ENCODE measurements around the gene VSIG10L. TPM values are rescaled to one million over a fixed set of nuclear protein-coding genes. Genes with fewer than 3 reads are reported as not detected.

Gene VSIG10L
- total RNA-seq, 1 donor from 2014 or later: 0.77 TPM

GRCh38 chr19:51342631-51343569 is 961 bp upstream of the VSIG10L start:
- intact Hi-C loops (cut with micrococcal nuclease): no loop called here
- no peak for ATAC-seq
- DNase-seq: no peak

- DNase-seq (no peak), ATAC-seq (no peak)
- intact Hi-C loops (cut with micrococcal nuclease): no loop called here
Observed at GRCh38 chr19:51341066-51341465, 873 bp downstream of the VSIG10L start.

- DNase-seq: peak; percentile 98
- intact Hi-C loops (cut with micrococcal nuclease): loop anchor here (10.0 kb wide), 1 partner anchor 95 kb away; no protein-coding TSS in a partner anchor
- peak; percentile 96 for ATAC-seq
Observed at GRCh38 chr19:51339687-51340656, 2.0 kb downstream of the VSIG10L start.

DNA sequence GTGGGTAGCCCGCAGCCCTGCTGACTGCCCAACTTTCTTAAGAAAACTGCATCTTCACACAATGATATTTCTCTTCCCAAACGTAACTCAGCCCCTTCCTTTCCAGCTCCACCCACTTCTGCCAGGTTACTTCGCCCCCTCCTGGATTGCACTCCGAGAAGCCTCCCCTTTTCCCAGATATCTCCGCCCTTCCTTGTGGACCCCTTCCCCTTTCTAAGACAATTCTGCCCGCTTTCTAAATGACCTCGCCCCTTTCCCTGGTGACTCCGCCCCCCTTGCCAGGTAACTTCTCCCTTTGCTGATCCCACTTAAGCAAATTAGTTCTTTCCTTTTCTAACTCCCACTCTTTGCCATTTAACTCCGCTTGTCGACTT is 2.6 kb downstream of the VSIG10L start:
- no peak for ATAC-seq
- intact Hi-C loops (cut with micrococcal nuclease): loop anchor here (10.0 kb wide), 1 partner anchor 96 kb away; no protein-coding TSS in a partner anchor

GRCh38 chr19:51338563-51339312 is 3.2 kb downstream of the VSIG10L start:
- DNase-seq (peak; percentile 89), ATAC-seq (peak; percentile 78)
- intact Hi-C loops (cut with micrococcal nuclease): loop anchor here (10.0 kb wide), 1 partner anchor 96 kb away; no protein-coding TSS in a partner anchor

More for the DNA sequence above, 2.6 kb downstream of the VSIG10L start:
- no peak for DNase-seq

DNA sequence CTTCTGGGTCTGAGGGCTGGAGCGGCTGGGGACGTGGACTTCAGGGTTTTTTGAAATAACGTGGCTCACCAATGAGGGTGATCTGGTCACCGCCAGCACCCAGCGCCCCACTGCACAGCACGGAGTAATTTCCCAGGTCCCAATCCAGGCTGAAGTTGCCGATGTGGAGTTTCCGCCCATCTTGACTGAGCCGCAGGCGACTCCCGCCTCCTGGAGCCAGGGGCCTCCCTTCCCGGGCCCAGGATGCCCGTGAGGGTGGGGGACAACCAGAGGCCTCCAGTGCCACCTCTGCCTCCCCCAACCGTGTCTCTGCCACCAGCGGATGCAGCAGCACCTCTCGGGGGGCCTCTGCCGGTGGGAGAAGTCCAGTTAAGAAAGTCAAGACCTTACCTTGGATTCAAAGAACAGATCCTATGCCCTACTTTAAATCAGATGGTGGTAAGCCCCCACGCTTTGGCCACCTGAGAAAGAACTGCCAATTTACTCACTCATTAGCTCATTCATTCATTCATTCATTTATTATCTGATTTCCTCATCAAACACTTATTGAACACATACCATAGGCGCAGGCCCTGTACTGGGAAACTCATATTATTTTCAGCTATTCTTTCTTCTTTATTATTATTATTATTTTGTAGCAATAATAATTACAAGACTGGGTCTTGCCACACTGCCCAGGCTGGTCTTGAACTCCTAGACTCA is 3.9 kb downstream of the VSIG10L start:
- DNase-seq (no peak), ATAC-seq (no peak)
- intact Hi-C loops (cut with micrococcal nuclease): loop anchor here (10.0 kb wide), 1 partner anchor 97 kb away; no protein-coding TSS in a partner anchor

DNA sequence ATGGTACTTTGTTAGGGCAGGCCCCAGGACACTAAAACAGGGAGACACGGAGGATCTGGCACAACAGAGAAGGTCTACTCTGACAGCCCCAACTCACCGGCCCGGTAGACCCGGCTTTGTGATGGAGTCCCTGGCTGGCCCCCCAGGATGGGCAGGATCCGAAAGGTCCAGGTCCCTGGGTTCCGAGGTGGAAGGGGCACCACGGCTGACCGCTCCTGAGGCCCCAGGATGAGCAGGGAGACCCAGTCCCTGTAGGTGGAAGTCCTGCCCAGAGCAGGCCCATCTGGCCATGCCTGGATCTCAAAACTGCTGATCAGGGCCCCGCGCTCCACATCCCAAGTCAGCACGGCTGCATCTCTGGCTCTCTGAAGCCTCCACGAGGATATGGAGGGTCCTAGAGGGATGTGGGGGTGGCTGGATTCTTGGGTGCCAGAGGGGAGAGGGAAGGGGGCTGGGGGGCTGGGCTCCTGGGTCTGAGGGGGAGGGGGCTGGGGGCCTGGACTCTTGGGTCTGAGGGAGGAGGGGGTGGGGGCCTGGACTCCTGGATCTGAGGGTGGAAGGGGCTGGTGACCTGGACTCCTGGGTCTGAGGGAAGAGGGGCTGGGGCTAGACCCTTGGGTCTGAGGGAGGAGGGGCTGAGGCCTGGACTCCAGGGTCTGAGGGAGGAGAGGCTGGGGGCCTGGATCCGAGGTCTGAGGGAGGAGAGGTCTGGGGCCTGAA is 4.6 kb downstream of the VSIG10L start:
- intact Hi-C loops (cut with micrococcal nuclease): loop anchor here (10.0 kb wide), 1 partner anchor 98 kb away; no protein-coding TSS in a partner anchor
- no peak for DNase-seq
- no peak for ATAC-seq

GRCh38 chr19:51333836-51334460 is 8.0 kb downstream of the VSIG10L start:
- DNase-seq (no peak), ATAC-seq (no peak)

GRCh38 chr19:51331716-51332115 is 10.2 kb downstream of the VSIG10L start:
- intact Hi-C loops (cut with micrococcal nuclease): loop anchor here (10.0 kb wide), 1 partner anchor 103 kb away; no protein-coding TSS in a partner anchor
- no peak for ATAC-seq
- DNase-seq: no peak

More at GRCh38 chr19:51333836-51334460, 8.0 kb downstream of the VSIG10L start:
- intact Hi-C loops (cut with micrococcal nuclease): loop anchor here (10.0 kb wide), 1 partner anchor 101 kb away; no protein-coding TSS in a partner anchor

DNA sequence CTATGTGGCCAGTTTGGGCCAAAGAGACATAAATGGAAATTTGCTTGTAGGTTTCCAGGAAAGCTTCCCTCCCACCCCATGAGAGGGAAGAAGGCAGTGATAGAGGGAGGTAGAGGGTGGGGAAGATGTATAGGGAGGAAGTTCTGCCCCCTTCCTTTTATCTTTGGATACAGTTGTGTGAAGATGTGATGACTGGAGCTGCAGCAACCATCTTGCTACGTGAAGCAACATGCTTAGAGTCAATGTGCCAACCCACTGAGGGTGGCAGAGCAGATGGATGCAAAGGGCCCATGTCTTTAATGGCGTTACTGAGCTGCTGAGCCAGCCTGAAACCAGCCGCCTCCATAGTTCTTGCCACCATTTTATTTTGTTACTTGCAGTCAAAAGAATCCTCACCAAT is 10.7 kb downstream of the VSIG10L start:
- intact Hi-C loops (cut with micrococcal nuclease): loop anchor here (10.0 kb wide), 1 partner anchor 104 kb away; no protein-coding TSS in a partner anchor
- ATAC-seq (no peak), DNase-seq (no peak)

- ATAC-seq: no peak
- DNase-seq: no peak
- intact Hi-C loops (cut with micrococcal nuclease): loop anchor here (10.0 kb wide), 1 partner anchor 104 kb away; no protein-coding TSS in a partner anchor
Observed at GRCh38 chr19:51330366-51330765, 11.6 kb downstream of the VSIG10L start.

DNA sequence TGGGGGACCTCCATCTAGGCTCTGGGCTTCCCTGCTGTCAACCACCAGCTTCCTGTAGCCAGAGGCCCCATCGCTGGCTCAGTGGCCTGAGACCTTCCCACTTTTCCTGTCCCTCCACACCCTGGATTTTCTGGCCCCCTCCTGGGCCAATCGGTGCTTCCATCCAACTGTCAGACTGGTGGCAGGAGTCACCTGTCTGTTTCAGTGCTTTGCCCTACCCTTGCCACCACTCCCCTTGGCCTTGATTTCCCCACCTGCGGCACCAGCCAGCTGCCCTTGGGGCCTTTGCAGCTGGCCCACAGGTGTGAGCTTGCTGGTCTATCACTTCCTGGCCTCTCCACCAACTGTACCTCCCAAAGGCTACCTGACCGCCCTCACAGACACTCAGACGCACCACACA is 12.5 kb downstream of the VSIG10L start:
- ATAC-seq (no peak), DNase-seq (no peak)
- intact Hi-C loops (cut with micrococcal nuclease): no loop called here

- DNase-seq (peak; percentile 66), ATAC-seq (peak; percentile 67)
- intact Hi-C loops (cut with micrococcal nuclease): no loop called here
Observed at GRCh38 chr19:51327066-51328001, 14.6 kb downstream of the VSIG10L start.

- intact Hi-C loops (cut with micrococcal nuclease): no loop called here
- ATAC-seq (no peak), DNase-seq (no peak)
Observed at GRCh38 chr19:51326216-51327065, 15.5 kb downstream of the VSIG10L start.
